Retinal pigment epithelial cell (primary cell): ENCODE data around the gene SGCD.

ENCODE experiments used
- DNase-seq: peaks from one replicate; pipeline ENCODE4 v3.0.0-alpha.2; 2010; ENCODE audit warnings: low read depth
- H3K4me3 ChIP-seq: 2 replicates; pipeline ENCODE4 v1.5.1; 2011; ENCODE audit warnings: mild to moderate bottlenecking, low read length, control low read depth, moderate library complexity
- CTCF ChIP-seq: conservative IDR thresholded peaks from 2 replicates; pipeline ENCODE4 v1.5.1; 2011; ENCODE audit warnings: low read depth, low read length, control low read depth, inconsistent platforms

Gene SGCD

GRCh38 chr5:156332245-156332644 is 5.3 kb downstream of the SGCD start:
- H3K4me3 ChIP-seq, result no peak overlapping the region
- DNase-seq, result no peak
- TF ChIP-seq CTCF, result no peak

- TF ChIP-seq CTCF, result no peak
- H3K4me3 ChIP-seq, result no peak overlapping the region
- DNase-seq, result no peak
Measured at GRCh38 chr5:156339139-156339841, 12.3 kb downstream of the SGCD start.

GRCh38 chr5:156340893-156341292 is 13.9 kb downstream of the SGCD start:
- no peak overlapping the region for H3K4me3 ChIP-seq
- DNase-seq, result no peak
- no peak for TF ChIP-seq CTCF

- no peak for DNase-seq
- H3K4me3 ChIP-seq, result no peak overlapping the region
- no peak for TF ChIP-seq CTCF
Measured at GRCh38 chr5:156350256-156350655, 23.3 kb downstream of the SGCD start.

GRCh38 chr5:156351423-156351822 is 24.5 kb downstream of the SGCD start:
- DNase-seq, result no peak
- no peak overlapping the region for H3K4me3 ChIP-seq
- no peak for TF ChIP-seq CTCF

- H3K4me3 ChIP-seq, result no peak overlapping the region
- DNase-seq, result no peak
- TF ChIP-seq CTCF, result no peak
Measured at GRCh38 chr5:156354571-156354970, 27.6 kb downstream of the SGCD start.

GRCh38 chr5:156356238-156356637 is 29.3 kb downstream of the SGCD start:
- H3K4me3 ChIP-seq, result no peak overlapping the region
- TF ChIP-seq CTCF, result no peak
- DNase-seq, result no peak
